Subcutaneous adipose tissue (tissue), 4 donors: Measurements from ENCODE around the gene ABCB4. TPM values are rescaled to one million over a fixed set of nuclear protein-coding genes. Genes with fewer than 3 reads are reported as not detected.

Experiments
- CTCF ChIP-seq: fragments of 450-650 bp; IDR thresholded peaks from one replicate; pipeline ENCODE4 v1.5.1; 2016; ENCODE audit warnings: low read depth, mild to moderate bottlenecking, control low read depth, antibody characterized with exemption, moderate library complexity
- total RNA-seq, 4 donors: library from RNA; depleted of rRNA; stranded (reverse); fragments of >200 nt; gene quantifications; one replicate each; pipeline ENCODE4 v1.1.0, GENCODE V29; 2016

The ABCB4 gene
- total RNA-seq, result 1 to 10 TPM in 2 of 4 donors, under 1 TPM in 2; 0.88 to 3.1 (median 1.6) TPM

GRCh38 chr7:87475359-87476178 lies at the start of gene ABCB4:
ABCB4 (minus strand) TSS chr7:87475680; CDS start chr7:87475465, 215 bp downstream.
- no peak for TF ChIP-seq CTCF

GRCh38 chr7:87518735-87519134 lies 43.3 kb upstream of the ABCB4 start:
- TF ChIP-seq CTCF, result no peak

GRCh38 chr7:87517891-87518290 lies 42.4 kb upstream of the ABCB4 start:
- no peak for TF ChIP-seq CTCF

- no peak for TF ChIP-seq CTCF
Observed at GRCh38 chr7:87517136-87517815, 41.8 kb upstream of the ABCB4 start.

GRCh38 chr7:87513735-87514335 lies 38.4 kb upstream of the ABCB4 start:
- no peak for TF ChIP-seq CTCF

- no peak for TF ChIP-seq CTCF
Observed at GRCh38 chr7:87512906-87513305, 37.4 kb upstream of the ABCB4 start.

GRCh38 chr7:87511510-87511909 lies 36.0 kb upstream of the ABCB4 start:
- TF ChIP-seq CTCF, result no peak
